HG03095 (cell line): ENCODE results near the gene CD55.

ENCODE experiments used
- ATAC-seq: cut with Tn5 transposase; IDR thresholded peaks from one replicate; pipeline ENCODE4 v1.9.1; 2021; ENCODE audit warnings: moderate library complexity; ENCODE audit not compliant: unreplicated experiment

The CD55 gene, protein sequence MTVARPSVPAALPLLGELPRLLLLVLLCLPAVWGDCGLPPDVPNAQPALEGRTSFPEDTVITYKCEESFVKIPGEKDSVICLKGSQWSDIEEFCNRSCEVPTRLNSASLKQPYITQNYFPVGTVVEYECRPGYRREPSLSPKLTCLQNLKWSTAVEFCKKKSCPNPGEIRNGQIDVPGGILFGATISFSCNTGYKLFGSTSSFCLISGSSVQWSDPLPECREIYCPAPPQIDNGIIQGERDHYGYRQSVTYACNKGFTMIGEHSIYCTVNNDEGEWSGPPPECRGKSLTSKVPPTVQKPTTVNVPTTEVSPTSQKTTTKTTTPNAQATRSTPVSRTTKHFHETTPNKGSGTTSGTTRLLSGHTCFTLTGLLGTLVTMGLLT

DNA sequence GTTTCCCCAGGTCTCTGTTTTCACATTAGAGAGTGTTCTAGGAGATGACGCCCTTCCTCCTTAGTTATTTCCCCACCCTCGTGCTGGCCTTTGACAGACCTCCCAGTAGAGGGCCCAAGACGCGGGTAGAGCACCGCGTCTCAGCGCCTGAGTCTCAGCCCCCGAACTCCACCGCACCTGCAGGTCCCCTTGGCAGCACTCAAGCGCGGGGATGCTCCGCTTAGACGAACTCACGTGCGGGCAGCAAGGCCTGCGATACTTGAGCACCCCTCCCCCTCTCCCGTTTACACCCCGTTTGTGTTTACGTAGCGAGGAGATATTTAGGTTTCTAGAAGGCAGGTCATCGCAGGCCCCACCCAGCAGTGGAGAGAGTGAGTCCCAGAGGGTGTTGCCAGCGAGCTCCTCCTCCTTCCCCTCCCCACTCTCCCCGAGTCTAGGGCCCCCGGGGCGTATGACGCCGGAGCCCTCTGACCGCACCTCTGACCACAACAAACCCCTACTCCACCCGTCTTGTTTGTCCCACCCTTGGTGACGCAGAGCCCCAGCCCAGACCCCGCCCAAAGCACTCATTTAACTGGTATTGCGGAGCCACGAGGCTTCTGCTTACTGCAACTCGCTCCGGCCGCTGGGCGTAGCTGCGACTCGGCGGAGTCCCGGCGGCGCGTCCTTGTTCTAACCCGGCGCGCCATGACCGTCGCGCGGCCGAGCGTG lies at the start of gene CD55:
Gene CD55, plus strand, starts transcription at position 600 of the 711 bp plus-strand sequence. Its CDS starts 88 bp downstream, at position 688.
- ATAC-seq, result peak; percentile 92

DNA sequence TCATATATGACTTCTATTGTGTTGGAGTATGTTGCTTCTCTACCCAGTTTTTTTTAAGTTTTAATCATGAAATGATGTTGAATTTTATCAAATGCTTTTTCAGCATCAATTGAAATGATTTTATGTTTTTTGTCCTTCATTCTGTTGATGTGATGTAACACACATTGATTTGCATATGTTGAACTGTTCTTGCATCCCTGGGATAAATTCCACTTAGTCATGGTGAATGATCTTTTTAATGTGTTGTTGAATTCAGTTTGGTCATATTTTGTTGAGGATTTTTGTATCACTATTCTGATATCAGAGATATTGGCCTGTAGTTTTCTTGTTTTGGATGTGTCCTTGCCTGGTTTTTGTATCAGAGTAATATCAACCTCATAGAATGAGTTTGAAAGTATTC lies 46.6 kb upstream of the CD55 start:
- ATAC-seq, result no peak

DNA sequence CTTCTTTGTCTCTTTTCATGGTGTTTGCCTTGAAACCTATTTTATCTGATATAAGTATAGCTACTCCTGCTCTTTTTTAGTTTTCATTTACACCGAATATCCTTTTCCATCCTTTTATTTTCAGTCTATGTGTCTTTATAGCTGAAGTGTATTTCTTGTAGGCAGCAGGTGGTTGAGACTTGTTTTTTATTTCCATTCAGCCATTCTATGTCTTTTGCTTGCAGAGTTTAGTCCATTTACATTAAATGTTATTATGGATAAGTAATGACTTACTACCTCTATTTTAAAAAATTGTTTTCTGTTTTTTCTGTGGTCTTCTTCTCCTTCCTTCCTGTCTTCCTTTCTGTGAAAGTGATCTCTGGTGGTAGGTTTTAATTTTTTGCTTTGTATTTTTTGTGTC lies 45.0 kb upstream of the CD55 start:
- ATAC-seq, result no peak

DNA sequence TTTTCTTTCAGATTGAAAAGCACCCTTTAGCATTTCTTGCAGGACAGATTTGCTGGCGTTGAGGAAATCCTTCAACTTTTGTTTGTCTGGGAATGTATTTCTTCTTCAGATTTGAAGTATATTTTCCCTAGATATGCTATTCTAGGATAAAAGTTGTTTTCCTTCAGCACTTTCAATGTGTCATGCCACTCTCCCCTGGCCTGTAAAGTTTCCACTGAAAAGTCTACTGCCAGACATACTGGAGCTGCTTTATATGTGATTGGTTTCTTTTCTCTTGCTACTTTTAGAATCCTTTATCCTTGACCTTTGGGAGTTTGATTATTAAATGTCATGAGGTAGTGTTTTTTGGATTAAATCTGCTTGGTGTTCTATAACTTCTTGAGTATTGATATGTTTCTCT lies 44.2 kb upstream of the CD55 start:
- ATAC-seq, result no peak

DNA sequence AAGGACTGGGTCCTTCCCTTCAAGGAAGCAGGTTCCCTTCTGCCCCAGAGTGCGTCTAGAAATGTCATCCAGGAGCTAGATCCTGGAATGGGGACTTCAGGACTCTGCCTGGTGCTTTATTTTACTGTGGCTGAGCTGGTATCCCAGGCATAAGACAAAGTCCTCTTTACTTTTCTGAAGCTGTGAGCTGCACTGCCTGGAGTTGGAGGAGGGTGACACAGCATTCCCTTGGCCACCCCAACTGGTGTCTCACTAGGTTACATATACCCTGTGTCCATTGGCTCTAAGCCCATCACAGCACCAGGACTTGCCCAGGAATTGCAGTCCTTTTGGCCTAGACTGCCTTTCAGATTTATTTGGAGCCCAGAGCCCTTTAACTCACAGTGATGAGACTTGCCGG lies 41.8 kb upstream of the CD55 start:
- ATAC-seq, result no peak

DNA sequence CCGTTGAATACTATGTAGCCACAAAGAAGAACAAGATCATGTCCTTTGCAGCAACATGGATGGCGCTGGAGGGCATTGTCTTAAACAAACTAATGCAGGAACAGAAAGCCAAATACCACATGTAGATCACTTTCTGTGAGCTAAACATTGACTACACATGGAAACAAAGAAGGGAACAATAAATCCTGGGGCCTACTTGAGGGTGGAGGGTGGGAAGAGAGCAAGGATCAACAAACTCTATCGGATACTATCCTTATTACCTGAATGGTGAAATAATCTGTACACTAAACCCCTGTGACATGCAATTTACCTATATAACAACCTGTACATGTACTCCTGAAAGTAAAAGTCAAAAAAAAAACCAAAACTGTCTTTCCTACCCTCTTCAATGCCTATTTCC lies 40.8 kb upstream of the CD55 start:
- ATAC-seq, result no peak

DNA sequence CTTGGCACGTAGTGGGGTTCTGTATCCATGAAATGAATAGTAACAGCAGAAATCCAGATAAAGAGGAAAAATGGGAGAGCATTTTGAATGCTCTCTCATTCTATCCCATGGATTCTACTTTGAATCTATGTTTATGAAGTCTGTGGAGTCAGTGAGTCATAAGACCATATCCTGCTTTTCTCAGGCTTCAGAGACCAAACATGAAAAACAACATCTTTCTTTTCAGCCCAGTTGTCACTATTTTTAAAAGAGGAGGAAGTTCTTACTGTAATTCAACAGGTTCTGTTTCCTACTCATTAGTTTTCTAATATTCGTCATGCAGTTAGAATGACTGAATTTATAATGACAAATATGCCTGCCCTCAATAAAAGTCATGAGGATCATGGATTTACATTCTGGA lies 39.4 kb upstream of the CD55 start:
- ATAC-seq, result no peak

DNA sequence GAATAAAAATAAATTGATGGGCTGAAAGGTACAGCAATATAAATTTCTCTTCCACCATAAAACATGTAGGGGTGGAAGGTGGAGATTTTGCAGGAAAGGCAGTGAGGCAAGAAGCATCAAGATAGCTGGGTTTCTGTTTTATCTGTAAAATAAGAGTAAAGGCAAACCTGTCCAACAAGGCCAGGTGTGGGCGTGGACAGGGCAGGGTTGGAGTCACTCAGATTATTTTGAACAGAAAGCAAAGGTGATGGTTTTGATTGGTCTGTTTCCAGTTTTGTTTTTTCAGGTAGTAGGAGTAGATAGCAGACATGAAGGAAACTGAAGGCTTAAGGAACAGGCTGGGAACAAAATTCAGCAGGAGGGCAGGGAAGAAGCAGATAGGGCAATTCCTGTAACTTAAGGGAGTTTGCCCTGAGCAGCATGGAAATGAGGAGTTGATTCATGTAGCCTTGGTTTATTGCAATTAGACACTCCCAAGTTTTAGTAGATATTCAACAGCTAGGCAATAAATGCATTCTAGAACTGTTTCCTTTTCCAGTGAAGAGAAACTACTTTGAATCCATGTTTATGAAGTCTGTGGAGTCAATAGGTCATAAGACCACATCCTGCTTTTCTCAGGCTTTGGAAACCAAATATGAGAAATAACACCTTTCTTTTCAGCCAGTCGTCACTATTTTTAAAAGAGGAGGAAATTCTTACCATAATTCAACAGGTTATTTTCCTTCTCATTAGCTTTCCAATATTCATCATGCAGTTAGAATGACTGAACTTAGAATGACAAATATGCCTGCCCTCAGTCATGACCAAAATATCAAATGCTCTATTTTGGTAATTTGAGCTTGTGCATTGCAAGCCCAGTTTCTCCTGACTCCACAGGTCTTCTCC lies 38.7 kb upstream of the CD55 start:
- no peak for ATAC-seq

DNA sequence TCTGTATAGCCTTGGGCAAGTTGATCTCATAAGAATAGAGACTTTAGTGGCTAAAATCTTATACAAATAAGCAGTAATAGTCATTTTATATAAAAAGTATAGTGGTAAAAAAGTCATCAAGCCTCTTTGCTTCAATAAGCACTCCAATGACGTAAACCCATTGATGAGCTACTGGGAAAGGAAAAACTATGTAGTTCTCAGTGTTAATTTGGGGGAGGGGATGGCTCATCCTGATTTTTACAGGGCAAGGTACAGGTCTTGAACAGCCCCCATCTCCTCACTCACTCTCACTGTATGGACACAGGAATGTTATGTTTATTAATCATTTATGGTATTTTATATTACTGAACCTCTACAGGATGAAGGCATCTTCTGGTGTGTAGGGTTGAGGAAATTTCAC lies 38.1 kb upstream of the CD55 start:
- ATAC-seq, result no peak

DNA sequence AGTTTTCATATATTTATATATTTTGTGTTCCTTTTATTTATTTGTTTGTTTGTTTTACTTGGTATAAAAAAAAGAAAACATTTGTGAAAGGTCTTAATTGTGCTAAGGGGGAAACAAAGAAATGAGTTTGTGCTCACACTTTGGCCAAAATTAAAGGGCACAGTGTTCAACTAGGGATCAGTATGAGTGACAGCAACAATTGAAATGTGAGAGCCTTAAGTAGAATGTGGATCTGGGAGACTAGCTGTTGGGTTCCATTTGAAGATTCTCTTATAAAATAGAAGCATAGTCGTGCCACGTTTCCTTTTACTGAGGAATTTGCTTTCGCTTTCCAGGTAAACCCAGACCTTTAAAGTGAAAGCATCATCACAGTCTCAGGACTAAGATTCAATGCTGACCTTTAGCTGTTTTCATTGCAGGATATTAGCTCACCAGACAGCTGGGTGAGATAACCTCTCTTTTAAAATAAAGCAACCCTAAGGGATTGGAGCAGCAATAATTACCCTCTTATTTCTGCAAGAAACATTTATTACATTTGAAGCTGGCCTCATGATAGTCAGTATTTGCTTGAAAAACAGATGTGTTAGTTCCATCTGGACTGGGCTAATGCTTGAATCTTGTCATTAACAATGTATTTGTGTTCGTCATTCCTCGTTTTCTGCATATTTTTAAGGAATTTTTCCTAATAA lies 37.1 kb upstream of the CD55 start:
- no peak for ATAC-seq

DNA sequence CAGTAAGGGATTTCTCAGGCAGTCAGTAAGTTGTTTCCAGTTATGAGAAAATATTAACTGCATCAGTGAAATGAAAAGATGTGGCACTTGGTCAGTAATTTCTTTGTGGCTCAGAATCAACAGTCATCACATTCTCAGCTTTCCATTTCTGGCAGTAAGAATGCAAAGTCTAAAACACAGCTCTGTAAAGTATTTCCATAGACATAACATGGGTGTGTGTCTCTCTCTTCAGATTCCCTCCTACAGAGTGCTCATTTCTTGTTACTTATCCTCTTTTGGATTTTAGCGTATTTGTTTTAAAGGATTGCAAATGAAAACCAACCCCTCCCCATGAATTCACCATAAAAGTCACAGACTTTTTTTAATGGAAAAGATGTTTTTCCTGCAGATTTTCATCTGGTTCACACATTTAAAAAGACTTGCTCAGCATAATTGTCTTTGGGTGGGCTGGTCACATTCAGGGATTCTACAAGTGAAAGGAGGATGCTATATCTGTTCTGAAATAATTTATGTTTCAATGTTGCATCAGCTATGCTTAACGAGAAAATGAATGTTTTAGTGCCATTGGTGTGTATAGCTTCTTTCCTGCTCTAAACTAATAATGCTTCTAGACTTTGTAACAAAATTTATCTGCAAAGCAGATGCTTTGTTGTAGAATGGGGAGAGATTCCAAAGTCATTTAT lies 34.6 kb upstream of the CD55 start:
- no peak for ATAC-seq

DNA sequence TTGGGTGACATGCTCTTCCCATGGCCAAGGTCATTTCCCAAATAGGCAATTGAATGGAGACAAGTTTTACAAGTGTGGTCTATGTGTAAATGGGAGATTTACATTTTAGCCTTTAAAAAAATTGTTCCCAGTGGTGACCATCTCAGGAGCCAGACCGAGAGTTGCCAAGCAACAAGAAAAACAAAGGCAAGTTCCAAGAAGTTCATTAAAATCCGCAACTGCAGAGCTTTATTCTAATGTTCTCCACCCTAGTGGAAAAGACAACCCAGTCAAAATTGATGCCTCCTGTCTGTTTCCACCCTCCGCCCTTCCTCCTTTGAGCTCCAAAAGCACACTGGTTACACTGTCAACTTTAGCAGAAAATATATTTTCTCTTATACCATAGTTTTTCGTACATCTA lies 33.2 kb upstream of the CD55 start:
- no peak for ATAC-seq

DNA sequence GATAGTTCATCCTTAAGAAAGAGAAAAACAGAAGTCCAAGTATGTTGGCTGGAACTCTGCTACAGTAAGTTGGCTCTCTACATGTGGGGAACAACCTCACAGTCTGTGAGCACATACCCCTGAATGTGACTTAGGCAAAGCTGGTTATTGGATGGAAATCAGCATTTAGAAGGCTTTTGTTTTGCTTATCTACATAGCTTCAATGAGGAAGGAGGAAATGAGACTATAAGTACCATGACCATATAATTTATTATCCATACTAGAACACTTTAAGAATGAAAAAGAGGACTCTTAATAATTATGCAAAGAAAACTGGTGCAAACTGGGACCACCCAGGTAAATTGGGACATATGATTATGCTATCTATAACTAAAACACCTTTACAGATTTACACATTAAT lies 31.7 kb upstream of the CD55 start:
- ATAC-seq, result no peak

DNA sequence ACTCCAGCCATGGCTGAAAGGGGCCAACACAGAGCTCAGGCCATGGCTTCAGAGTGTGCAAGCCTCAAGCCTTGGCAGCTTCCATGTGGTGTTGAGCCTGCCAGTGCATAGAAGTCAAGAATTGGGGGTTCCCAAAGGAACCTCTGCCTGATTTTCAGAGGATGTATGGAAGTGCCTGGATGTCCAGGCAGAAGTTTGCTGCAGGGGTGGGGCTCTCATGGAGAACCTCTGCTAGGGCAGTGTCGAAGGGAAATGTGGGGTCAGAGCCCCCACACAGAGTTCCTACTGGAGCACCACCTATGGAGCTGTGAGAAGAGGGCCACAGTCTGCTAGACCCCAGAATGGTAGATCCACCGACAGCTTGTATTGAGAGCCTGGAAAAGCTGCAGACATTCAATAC lies 29.8 kb upstream of the CD55 start:
- no peak for ATAC-seq

DNA sequence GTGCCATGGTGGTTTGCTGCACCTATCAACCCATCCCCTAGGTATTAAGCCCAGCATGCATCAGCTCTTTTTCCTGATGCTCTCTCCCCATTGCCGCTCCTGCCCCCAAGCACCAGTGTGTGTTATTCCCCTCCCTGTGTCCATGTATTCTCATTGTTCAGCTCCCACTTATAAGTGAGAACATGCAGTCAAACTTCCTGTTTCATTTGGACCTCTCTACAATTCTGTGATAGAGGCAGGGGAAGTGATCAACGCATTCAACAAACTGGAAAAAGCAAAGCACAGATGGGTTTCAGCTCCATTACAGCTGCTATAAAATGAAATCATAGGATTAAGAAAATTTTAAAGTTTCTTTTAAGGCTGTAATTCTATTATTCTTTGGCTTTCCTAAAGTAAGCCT lies 23.3 kb upstream of the CD55 start:
- ATAC-seq, result no peak

DNA sequence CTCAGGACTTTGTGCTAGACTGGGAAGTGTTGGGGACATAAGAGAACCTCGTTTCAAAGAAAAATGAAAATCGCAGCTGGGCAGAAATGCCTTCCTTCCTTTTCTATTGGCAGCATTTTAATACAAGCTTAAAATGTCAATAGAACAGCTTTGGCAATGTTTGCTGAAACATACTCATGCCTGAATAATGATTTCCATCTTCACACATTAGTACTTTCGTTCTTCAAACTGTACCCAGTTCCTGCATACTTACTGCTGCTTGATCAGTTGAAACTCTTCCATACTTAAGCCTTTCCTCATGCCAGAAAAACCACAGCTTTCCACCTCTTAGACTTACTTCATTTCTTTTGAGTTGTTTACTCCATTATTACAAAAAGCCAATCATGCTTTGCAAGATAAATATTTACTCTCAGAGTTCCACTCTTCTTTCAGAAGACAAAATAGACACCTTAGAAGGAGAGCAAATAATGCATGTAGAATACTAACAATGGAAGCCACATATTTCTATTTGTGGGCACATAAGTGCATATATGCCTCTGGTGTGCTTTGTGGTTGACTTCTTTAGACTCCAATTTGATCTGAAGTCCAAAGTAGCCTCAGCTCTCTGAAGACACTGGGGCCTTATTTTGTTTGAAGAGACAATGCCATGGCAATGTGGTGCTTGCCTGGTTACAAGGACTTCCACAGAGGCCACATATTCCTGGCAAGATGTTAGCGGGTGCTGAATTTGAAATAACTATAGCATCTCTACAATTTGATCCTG lies 22.7 kb upstream of the CD55 start:
- no peak for ATAC-seq

DNA sequence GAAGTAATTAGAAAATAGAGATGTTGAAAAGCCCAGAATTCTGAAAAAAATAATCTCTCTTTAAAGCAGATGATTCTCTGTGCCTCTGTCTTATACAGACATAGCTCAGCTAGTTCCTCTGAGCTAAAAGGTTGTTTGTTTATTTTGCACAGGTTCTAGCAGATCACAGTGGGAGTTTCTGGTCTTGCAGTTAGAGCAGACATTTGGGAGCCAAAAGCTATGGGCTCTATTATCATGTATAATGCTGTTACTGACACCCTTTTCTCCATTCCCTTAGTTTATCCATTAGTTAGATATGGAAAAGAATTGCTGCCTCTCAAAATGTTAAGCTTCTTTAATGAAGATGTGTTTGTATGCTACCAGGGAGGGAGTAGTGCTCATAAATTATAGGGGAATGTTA lies 20.5 kb upstream of the CD55 start:
- ATAC-seq, result no peak

DNA sequence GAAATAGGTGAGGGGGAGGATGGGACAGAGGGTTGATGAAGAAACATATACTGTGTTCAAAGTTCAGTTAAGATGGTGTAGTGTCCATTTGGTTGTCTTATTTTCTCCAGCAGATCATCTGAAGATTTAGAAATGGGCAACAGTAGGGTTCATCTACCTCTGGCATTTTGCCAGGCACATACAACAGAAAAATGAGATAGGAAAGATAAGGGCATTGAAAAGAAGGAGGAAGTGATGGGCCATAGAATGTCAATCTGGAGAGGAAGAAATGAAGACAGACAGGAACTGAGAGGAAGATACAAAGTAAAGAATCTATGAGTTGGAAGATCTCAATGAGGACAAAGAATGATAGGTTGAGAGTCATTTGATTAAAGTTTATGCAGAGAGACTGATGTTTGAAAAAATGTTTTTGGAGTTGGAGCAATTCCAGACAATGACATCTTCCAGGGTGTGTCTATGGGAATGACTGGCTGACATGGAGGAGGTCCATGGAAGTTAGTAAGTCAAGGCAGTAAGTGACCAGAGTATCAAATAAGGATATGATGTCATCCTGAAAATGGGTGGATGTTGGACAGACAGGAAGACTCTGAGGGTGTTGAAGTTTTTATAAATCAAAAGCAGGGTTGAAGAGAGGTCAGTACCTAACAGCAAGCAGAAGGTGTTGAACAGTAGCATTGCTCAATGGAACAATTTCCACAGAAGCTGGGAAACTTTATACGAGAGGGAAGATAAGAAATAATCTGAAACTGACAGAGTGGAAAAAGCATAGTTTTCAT lies 18.7 kb upstream of the CD55 start:
- no peak for ATAC-seq
